NCI-H1417 (cell line): Measurements from ENCODE around the gene DHX8.
"Not testable (repeated sequence)": the region's sequence is repeated elsewhere in the genome, so short reads cannot be mapped to it uniquely, and the experiment has no call there.

ENCODE experiments used
- DNase-seq, 3 experiments: peaks; one replicate each; lab custom pipeline; 2025; lab: John Stamatoyannopoulos, UW

Gene DHX8

DNA sequence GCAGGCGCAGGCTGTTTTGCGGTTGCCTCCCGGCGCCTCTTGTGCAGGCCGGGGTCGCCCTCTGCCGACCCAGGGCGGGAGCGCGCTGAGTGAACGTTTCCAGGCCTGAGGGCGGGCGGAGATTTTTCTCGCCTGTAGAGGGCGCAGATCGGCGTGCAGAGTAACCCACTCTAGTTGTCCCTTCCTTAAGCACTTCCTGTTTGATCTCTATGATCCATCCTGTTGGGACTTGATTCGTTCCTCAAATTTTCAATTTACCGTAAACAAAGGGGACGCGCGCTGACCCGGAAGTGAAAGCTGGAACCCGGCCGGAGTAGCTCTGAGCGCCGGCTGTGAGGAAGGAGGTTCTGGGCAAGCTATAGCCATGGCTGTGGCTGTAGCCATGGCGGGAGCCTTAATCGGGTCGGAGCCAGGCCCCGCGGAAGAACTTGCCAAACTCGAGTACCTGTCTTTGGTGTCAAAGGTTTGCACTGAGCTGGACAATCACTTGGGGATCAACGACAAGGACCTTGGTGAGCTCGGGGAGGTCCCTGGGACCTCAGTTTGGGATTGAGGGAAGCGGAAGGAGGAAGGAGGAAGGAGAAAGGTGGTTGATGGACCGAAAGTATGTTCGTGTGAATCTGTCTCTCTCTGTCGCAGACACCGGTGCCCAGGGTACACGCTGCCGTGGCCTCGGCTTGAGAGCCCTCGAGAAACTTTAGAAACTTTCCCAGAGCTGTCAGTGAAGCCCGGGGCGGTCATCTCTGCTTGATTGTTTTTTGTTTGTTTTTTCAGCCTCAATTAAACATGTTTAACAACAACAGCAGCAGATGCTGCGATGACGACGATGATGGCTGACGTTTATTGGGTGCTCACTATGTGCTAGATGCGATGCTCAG, at the start of gene DHX8:
TSS of gene DHX8 (plus strand) at position 302 of the 878 bp plus-strand sequence. CDS start at position 365, 63 bp downstream.
- peak; percentile 97 to 99 (median 98) for DNase-seq

- DNase-seq, result no peak
Measured at GRCh38 chr17:43434902-43435319, 48.9 kb upstream of the DHX8 start.

GRCh38 chr17:43437756-43438155, 46.0 kb upstream of the DHX8 start:
- no peak for DNase-seq

DNA sequence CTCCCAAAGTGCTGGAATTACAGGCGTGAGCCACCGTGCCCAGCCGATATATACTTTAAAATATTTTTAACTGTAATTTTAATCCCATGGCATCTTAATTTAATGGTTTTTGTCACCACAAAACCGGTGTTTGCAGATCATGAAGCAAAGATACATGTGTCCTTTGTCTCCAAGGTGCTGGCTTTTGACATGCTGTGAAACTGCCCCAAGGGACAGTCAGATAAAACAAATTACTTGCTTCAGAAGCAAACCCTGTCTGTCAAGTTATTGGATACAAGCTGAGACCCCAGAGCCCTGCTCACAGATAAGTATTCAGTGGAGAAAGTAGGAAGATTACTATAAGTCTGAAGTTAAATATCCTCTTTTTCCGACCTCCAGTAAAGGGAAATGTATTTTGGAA, 45.1 kb upstream of the DHX8 start:
- DNase-seq, result peak in 2 of 3 experiments; percentile 60 to 90

GRCh38 chr17:43439041-43439440, 44.7 kb upstream of the DHX8 start:
- peak in 2 of 3 experiments; percentile 62 to 90 for DNase-seq

DNA sequence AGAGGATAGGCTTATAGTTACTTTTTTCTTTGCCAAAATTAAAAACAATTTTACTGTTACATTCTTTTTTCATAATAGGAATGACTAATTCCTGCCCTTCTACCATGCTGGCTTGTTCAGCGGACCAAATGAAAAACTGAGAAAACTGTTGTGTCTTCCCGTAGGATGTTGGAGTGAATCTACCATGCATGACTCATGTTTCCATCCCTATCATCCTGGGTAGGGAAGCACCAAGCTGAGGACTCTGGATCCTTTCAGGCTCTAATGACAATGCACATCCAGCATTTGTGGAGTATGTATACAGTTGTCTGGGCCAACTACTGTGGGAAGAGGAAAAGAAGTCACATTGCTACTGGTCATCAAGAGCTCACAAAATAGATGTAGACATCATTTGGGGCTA, 41.1 kb upstream of the DHX8 start:
- no peak for DNase-seq

DNA sequence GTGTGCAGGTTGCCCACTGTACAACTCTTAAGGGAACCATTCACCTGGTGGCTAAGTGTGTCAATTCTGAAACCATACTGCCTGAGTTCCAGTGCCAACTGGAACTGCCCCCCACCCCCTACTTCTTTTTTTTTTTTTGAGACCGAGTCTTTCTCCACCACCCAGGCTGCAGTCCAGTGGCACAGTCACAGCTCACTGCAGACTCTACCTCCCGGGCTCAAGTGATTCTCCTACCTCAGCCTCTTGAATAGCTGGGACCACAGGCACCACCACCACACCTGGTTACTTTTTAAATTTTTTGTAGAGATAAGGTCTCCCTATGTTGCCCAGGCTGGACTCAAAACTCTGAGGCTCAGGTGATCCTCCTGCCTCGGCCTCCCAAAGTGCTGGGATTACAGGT, 40.4 kb upstream of the DHX8 start:
- DNase-seq, result no peak

- peak in 1 of 3 experiments; percentile 28 for DNase-seq
Measured at GRCh38 chr17:43444223-43445008, 39.4 kb upstream of the DHX8 start.

DNA sequence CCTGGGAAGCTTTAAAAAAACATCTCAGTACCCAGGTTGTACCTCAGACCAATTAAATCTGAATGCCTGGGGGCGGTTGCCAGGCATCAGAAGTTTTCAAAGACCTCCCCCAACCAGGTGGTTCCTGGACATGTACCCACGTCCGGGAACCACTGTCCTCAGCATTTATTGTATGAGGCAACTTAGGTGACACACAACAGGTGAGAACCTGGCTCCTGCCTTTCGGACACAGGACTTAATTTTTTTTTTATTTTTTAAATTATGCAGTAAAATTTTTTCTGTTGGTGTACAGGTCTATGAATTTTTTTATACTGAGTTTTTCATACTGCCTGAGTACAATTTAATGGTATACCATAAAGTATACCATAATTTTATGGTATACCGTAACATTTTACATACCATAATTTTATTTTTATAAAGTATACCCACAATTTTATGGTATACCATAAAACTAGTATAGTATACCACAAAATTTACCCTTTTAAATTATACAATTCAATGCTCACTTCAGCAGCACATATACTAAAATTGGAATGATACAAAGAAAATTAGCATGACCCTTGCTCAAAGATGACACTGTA, 38.7 kb upstream of the DHX8 start:
- DNase-seq, result peak in 1 of 3 experiments; percentile 68

GRCh38 chr17:43446773-43447172, 37.0 kb upstream of the DHX8 start:
- no peak for DNase-seq

DNA sequence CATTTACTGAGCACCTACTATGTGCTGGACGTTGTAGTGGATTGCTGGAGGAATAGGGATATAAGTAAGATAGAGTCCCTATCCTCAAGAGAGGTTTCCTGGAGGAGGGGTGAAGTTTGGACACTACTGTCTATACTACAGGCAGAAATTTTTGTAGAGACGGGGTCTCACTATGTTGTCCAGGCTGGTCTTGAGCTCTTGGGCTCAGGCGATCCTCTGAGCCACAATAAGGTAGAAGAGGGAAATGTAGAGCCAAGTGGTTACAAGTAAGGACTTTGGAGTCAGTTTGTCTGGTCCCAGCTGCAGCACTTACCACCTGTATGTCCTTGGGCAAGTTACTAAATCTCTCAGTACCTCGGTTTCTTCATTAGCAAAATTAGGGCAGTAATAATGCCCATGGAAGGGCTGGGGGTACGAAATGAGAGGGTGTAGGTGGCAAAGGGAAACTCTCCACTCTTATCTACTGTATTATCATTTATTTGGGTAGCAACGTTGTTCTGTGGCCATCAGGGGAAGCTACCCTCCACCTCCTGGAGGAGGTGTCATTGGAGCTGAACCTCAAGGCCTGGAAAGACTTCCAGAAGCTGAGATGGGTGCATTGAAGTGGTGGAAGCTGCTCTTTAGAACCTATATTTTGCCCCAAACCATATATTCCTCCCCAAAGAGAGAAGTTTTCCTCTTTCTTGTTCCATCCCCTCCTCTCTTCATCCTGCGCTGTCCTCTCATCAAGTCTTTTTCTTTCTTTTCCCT, 34.9 kb upstream of the DHX8 start:
- no peak for DNase-seq

GRCh38 chr17:43449470-43450248, 34.1 kb upstream of the DHX8 start:
- DNase-seq, result no peak

DNA sequence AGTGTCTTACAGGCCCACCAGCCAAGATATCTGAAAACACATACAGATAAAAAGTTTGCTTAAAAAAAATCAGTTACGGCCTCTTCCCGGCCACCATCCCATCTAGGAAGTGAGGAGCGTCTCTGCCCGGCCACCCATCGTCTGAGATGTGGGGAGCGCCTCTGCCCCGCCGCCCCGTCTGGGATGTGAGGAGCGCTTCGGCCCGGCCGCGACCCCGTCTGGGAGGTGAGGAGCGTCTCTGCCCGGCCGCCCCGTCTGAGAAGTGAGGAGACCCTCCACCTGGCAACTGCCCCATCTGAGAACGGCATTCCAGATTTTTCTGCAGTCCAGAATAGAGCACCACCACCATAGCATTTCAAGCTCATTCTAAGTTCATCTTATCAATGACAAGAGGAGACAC, 33.0 kb upstream of the DHX8 start:
- DNase-seq, result not testable (repeated sequence)

GRCh38 chr17:43451741-43452140, 32.0 kb upstream of the DHX8 start:
- not testable (repeated sequence) for DNase-seq

DNA sequence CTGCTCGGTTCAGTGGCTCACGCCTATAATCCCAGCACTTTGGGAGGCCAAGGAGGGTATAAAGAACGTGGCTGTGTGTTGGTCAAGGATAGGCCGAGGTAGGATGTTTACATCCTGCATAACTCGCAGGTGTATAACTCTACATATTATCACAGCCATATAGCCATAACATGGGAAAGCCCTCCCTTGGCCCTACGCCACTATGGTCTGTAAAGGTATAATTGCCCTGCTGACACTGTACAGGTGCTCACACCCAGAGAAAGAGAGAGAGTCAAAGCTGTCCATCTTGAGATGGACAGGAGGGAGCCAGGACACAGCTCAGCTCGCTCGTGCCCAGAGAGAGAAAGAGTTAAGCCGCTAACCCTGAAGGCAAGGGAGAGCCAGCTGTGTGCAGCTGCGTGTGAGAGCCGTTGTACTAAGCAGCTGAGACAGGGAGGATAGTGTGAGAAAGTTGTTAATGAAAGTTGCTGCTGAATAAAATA, 30.4 kb upstream of the DHX8 start:
- DNase-seq, result peak in 1 of 3 experiments; percentile 16

DNA sequence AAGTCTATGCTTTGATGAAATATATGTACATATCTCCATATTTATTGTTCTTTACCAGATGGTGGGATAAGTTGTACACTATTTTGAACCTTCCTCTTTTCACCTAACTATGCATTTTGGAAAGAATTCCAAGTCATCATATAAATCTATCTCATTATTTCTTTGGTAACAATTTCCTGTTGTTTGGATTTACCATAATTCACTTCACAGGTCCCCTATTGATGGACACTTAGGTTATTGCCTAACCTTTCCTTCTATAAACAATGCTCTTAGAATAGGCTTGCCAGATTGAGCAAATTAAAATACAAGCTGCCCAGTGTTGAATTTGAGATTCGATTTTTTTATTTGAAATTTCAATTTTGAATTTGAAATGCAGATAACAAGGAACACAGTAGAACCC, 28.9 kb upstream of the DHX8 start:
- DNase-seq, result no peak

GRCh38 chr17:43456029-43456428, 27.7 kb upstream of the DHX8 start:
- no peak for DNase-seq

- peak in 1 of 3 experiments; percentile 65 for DNase-seq
Measured at GRCh38 chr17:43456661-43457361, 27.0 kb upstream of the DHX8 start.

DNA sequence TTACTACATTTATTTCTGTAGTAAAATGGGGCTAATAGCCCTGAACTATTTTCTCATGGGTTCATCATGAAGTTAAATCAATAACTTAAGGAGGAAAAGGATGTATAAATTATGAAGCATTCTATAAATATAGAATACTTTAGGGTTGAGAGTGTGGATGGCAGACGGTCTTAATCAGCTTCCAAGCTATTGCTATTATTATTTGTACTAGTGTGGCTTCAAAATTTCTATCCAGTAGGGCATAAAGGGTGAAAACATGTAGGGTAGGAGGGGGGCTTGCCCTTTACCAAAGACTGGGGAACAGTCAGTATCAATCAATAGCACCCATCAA, 26.4 kb upstream of the DHX8 start:
- DNase-seq, result no peak

DNA sequence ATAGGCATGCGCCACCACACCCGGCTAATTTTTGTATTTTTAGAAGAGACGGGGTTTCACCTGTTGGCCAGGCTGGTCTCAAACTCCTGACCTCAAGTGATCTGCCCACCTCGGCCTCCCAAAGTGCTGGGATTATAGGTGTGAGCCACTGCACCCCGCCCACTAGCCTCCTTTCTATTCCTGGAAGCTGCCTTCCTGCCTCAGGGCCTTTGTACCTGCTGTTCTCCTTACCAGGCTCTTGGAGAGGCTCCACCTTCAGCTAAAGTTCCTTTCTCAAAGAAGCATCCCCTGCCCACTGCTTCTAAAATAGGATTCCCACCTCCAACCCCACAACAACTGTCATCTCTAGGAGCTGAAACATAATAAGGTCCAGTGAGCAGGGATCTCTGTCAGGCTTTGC, 23.9 kb upstream of the DHX8 start:
- not testable (repeated sequence) for DNase-seq
